K562 (cell line): ENCODE results near the gene DYNLT2B. TPM values are rescaled to one million over a fixed set of nuclear protein-coding genes. Genes with fewer than 3 reads are reported as not detected.

Source experiments
- CBX1 ChIP-seq: sonication (generic); IDR thresholded peaks from 2 replicates; pipeline ENCODE4 v1.6.1; 2016; ENCODE audit warnings: antibody characterized with exemption, low read depth, mild to moderate bottlenecking
- CEBPG ChIP-seq, 3 experiments: fragments of 200-800 bp in 1 of 3; sonication (Bioruptor generic) in 1 of 3; sonication (generic) in 1 of 3; formaldehyde crosslinking in 1 of 3; IDR thresholded peaks in 2 of 3; conservative IDR thresholded peaks in 1 of 3; 2 replicates each; pipeline versions ENCODE4 v1.6.1 to v1.8.0; 2016 to 2022; ENCODE audit warnings: missing compliant biosample characterization in 2 of 3, missing genetic modification characterization in 2 of 3, mild to moderate bottlenecking in 1 of 3, missing genetic modification reagents in 1 of 3
- ESRRA ChIP-seq: fragments of 450-650 bp; IDR thresholded peaks from 2 replicates; pipeline ENCODE4 v1.6.1; 2014; ENCODE audit warnings: low read depth, mild to moderate bottlenecking, moderate library complexity, borderline replicate concordance
- FOXJ3 ChIP-seq: sonication (generic); formaldehyde crosslinking; IDR thresholded peaks from 2 replicates; pipeline ENCODE4 v1.4.0; 2020; ENCODE audit warnings: mild to moderate bottlenecking, missing genetic modification reagents
- GABPB1 ChIP-seq: sonication (generic); formaldehyde crosslinking; IDR thresholded peaks from 2 replicates; pipeline ENCODE4 v1.8.0; 2022; ENCODE audit warnings: mild to moderate bottlenecking, missing genetic modification reagents
- HDAC1 ChIP-seq, 2 experiments: fragments of 450-650 bp; IDR thresholded peaks; 2 replicates each; pipeline ENCODE4 v1.6.1; 2016 to 2017; ENCODE audit warnings: inconsistent platforms in 1 of 2, mild to moderate bottlenecking in 1 of 2, moderate library complexity in 1 of 2
- JUN ChIP-seq, 2 experiments: sonication (generic) in 1 of 2; formaldehyde crosslinking in 1 of 2; IDR thresholded peaks; 2 replicates each; pipeline versions ENCODE4 v1.6.1 to v1.8.0; 2012 to 2022; ENCODE audit warnings: borderline replicate concordance in 2 of 2, mild to moderate bottlenecking in 2 of 2, improper control_type of control experiment in 1 of 2, low read depth in 1 of 2, low read length in 1 of 2, missing genetic modification reagents in 1 of 2
- JUND ChIP-seq, 2 experiments: IDR thresholded peaks; 2 replicates in 1 of 2; 3 replicates in 1 of 2; pipeline ENCODE4 v1.6.1; 2011; ENCODE audit warnings: borderline replicate concordance in 2 of 2, low read depth in 2 of 2, low read length in 2 of 2, improper control_type of control experiment in 1 of 2, missing biosample characterization in 1 of 2, missing genetic modification characterization in 1 of 2, missing genetic modification reagents in 1 of 2
- KHSRP ChIP-seq: fragments of 450-650 bp; IDR thresholded peaks from 2 replicates; pipeline ENCODE4 v1.6.1; 2017
- MAZ ChIP-seq, 2 experiments: fragments of 450-650 bp in 1 of 2; sonication (generic) in 1 of 2; formaldehyde crosslinking; IDR thresholded peaks in 1 of 2; conservative IDR thresholded peaks in 1 of 2; 2 replicates each; pipeline versions ENCODE4 v1.4.0 to v1.5.0; 2020; ENCODE audit warnings: mild to moderate bottlenecking in 1 of 2, missing genetic modification reagents in 1 of 2
- PRMT5 ChIP-seq: sonication (generic); formaldehyde crosslinking; IDR thresholded peaks from 2 replicates; pipeline ENCODE4 v1.5.0; 2020; ENCODE audit warnings: missing genetic modification reagents
- RNF219 ChIP-seq: fragments of 250-450 bp; sonication (Bioruptor Pico); IDR thresholded peaks from 2 replicates; pipeline ENCODE4 v1.5.0; 2022; ENCODE audit warnings: mild to moderate bottlenecking
- RREB1 ChIP-seq: fragments of 250-450 bp; sonication (Bioruptor Pico); IDR thresholded peaks from 2 replicates; pipeline ENCODE4 v1.4.0; 2020
- RUNX1 ChIP-seq: sonication (generic); IDR thresholded peaks from 2 replicates; pipeline ENCODE4 v1.6.1; 2016; ENCODE audit warnings: antibody characterized with exemption, low read depth
- TBP ChIP-seq: optimal IDR thresholded peaks from 2 replicates; pipeline ENCODE3; 2011; ENCODE audit warnings: low read depth, low read length, improper control_type of control experiment
- ZNF12 ChIP-seq: sonication (generic); formaldehyde crosslinking; IDR thresholded peaks from 2 replicates; pipeline ENCODE4 v1.4.0; 2020; ENCODE audit warnings: mild to moderate bottlenecking, missing genetic modification reagents
- ZNF232 ChIP-seq: sonication (generic); formaldehyde crosslinking; IDR thresholded peaks from 2 replicates; pipeline ENCODE4 v1.8.0; 2022; ENCODE audit warnings: mild to moderate bottlenecking, missing genetic modification reagents
- ZNF696 ChIP-seq: fragments of 250-450 bp; sonication (Bioruptor Pico); conservative IDR thresholded peaks from 2 replicates; pipeline ENCODE4 v1.4.0; 2020; ENCODE audit warnings: mild to moderate bottlenecking, moderate library complexity
- polyA plus RNA-seq, 8 experiments: library from polyadenylated mRNA; depleted of rRNA in 4 of 8; stranded (reverse) in 5 of 8; unstranded in 3 of 8; fragments of >200 nt; fragmentation: Nextera tagmentation in 2 of 8; fragmentation: Illumina TruSeq in 1 of 8; extraction: Ambion mirVana in 2 of 8; extraction: Trizol in 1 of 8; gene quantifications; 2 replicates each; pipeline versions ENCODE4 v1.2.1 to v1.2.3, GENCODE V29; 2011 to 2014; ENCODE audit warnings: inconsistent platforms in 1 of 8, missing spikeins in 1 of 8
- total RNA-seq, 7 experiments: library from RNA; depleted of rRNA in 6 of 7; stranded (reverse); fragments of >200 nt in 6 of 7; fragmentation: Illumina TruSeq in 2 of 7; extraction: Trizol in 2 of 7; gene quantifications; 2 replicates each; pipeline versions ENCODE4 v1.2.1 to v1.2.3, GENCODE V29; 2011 to 2021; ENCODE audit warnings: low replicate concordance in 1 of 7

DYNLT2B gene
- total and polyA plus RNA-seq, 9 of the 15 experiments (the other 6 are each of a cell fraction or from before 2014, with no cell fraction given) = 6.5 to 19.9 (median 8.7) TPM

GRCh38 chr3:196287440-196288140, 30.4 kb downstream of the DYNLT2B start, which contains the start of gene PCYT1A (continued):
- TF ChIP-seq RREB1 (CRISPR knock-in tag) (0 out of 2 replicates have a peak, but pooled peaks have one; percentile 50), RUNX1 (no peak), RNF219 (no peak), GABPB1 (peak; percentile 98), JUN (IDR thresholded peaks at IDR 0.05; ENCODE audit: borderline replicate concordance, low read depth, low read length) (no peak), JUN (CRISPR knock-in tag; IDR thresholded peaks at IDR 0.05; ENCODE audit: borderline replicate concordance) (0 out of 2 replicates have a peak, but pooled peaks have one; percentile 12), PRMT5 (CRISPR knock-in tag) (no peak), TBP (peak; percentile 92), ZNF232 (CRISPR knock-in tag) (peak; percentile 64; the same call in 1 of the 2 replicates), JUND (IDR thresholded peaks at IDR 0.05; ENCODE audit: borderline replicate concordance, low read depth, low read length) (peak; percentile 69; the same call in 1 of the 2 replicates), JUND (tag; IDR thresholded peaks at IDR 0.05; ENCODE audit: borderline replicate concordance, low read depth, low read length) (peak; percentile 38; the same call in 1 of the 3 replicates), ZNF12 (CRISPR knock-in tag) (peak; percentile 73; the same call in 1 of the 2 replicates), CEBPG (CRISPR knock-in tag; IDR thresholded peaks at IDR 0.05) (0 out of 2 replicates have a peak, but pooled peaks have one; percentile 13), CEBPG (tag; conservative IDR thresholded peaks at IDR 0.05 in 1 of 2, IDR thresholded peaks at IDR 0.05 in 1 of 2) (no peak), ESRRA (peak; percentile 89), FOXJ3 (no peak), HDAC1 (IDR thresholded peaks at IDR 0.05) (peak in 1 of 2 experiments; percentile 93; a peak in 2 of 4 replicates), MAZ (CRISPR knock-in tag; conservative IDR thresholded peaks at IDR 0.05 in 1 of 2, IDR thresholded peaks at IDR 0.05 in 1 of 2) (peak; percentile 72 to 88; a peak in 3 of 4 replicates), CBX1 (peak; percentile 57; the same call in 1 of the 2 replicates), ZNF696 (CRISPR knock-in tag) (no peak), KHSRP (no peak)
